Osteoblast (primary cell): ENCODE results near the gene COL4A6. TPM values are rescaled to one million over a fixed set of nuclear protein-coding genes. Genes with fewer than 3 reads are reported as not detected.

Experiments
- DNase-seq: peaks from one replicate; pipeline ENCODE4 v3.0.0; 2011; ENCODE audit warnings: low spot score, mixed read lengths; ENCODE audit not compliant: insufficient read length; ENCODE audit errors: missing footprints
- H2AFZ ChIP-seq: 2 replicates; pipeline ENCODE4 v1.6.0; 2011; ENCODE audit warnings: mild to moderate bottlenecking, low read length
- H3K27ac ChIP-seq: 2 replicates; pipeline ENCODE4 v1.5.1; 2011; ENCODE audit warnings: mild to moderate bottlenecking, low read depth, low read length, moderate library complexity
- H3K27me3 ChIP-seq: 2 replicates; pipeline ENCODE4 v1.6.0; 2012; ENCODE audit warnings: mild to moderate bottlenecking, control low read depth, inconsistent platforms, low read length, moderate library complexity; ENCODE audit not compliant: insufficient read depth
- H3K36me3 ChIP-seq: 2 replicates; pipeline ENCODE4 v1.5.1; 2011; ENCODE audit warnings: mild to moderate bottlenecking, low read length, control low read depth, moderate library complexity; ENCODE audit not compliant: insufficient read depth
- H3K4me1 ChIP-seq: 2 replicates; pipeline ENCODE4 v1.5.1; 2011; ENCODE audit warnings: mild to moderate bottlenecking, low read length, control low read depth, moderate library complexity; ENCODE audit not compliant: insufficient read depth
- H3K4me2 ChIP-seq: 2 replicates; pipeline ENCODE4 v1.6.0; 2011; ENCODE audit warnings: mild to moderate bottlenecking, low read length; ENCODE audit not compliant: insufficient read depth
- H3K4me3 ChIP-seq: fragments of 200-600 bp; sonication (generic); 3 replicates; pipeline ENCODE4 v1.5.1; 2012; ENCODE audit warnings: mild to moderate bottlenecking, low read length, inconsistent platforms; ENCODE audit not compliant: insufficient read depth
- H3K79me2 ChIP-seq: 2 replicates; pipeline ENCODE4 v1.6.0; 2012; ENCODE audit warnings: mild to moderate bottlenecking, low read length, control low read depth, inconsistent platforms; ENCODE audit not compliant: insufficient read depth
- H3K9me3 ChIP-seq: 2 replicates; pipeline ENCODE4 v1.5.1; 2011; ENCODE audit warnings: low read depth, low read length, control low read depth
- H4K20me1 ChIP-seq: 2 replicates; pipeline ENCODE4 v1.6.0; 2012; ENCODE audit warnings: mild to moderate bottlenecking, low read length, control low read depth; ENCODE audit not compliant: insufficient read depth
- CTCF ChIP-seq: IDR thresholded peaks from 2 replicates; pipeline ENCODE4 v1.5.1; 2011; ENCODE audit warnings: mild to moderate bottlenecking, low read depth, low read length, moderate library complexity; ENCODE audit errors: extremely low read depth
- total RNA-seq: library from RNA; depleted of rRNA; stranded (reverse); fragments of >200 nt; gene quantifications from 2 replicates; pipeline ENCODE4 v1.2.3, GENCODE V29; 2012

The COL4A6 gene
- total RNA-seq, 1 donor, result not detected

GRCh38 chrX:108157628-108158027, 280.6 kb downstream of the COL4A6 start:
- no peaks in the 10 kb centered on the region for H3K4me1 ChIP-seq
- no peaks in the 10 kb centered on the region for H3K79me2 ChIP-seq
- no peak overlapping the region for H3K27ac ChIP-seq
- DNase-seq, result no peak
- no peak overlapping the region for H3K4me3 ChIP-seq
- no peaks in the 10 kb centered on the region for H3K9me3 ChIP-seq
- no peak for TF ChIP-seq CTCF
- H3K4me2 ChIP-seq, result no peak overlapping the region
- H2AFZ ChIP-seq, result no peak overlapping the region
- peaks cover 20% of the 10 kb centered on the region for H3K27me3 ChIP-seq
- no peaks in the 10 kb centered on the region for H4K20me1 ChIP-seq
- H3K36me3 ChIP-seq, result no peaks in the 10 kb centered on the region

GRCh38 chrX:108156934-108157466, 281.2 kb downstream of the COL4A6 start:
- no peak for DNase-seq
- H3K9me3 ChIP-seq, result no peaks in the 10 kb centered on the region
- TF ChIP-seq CTCF, result no peak

DNA sequence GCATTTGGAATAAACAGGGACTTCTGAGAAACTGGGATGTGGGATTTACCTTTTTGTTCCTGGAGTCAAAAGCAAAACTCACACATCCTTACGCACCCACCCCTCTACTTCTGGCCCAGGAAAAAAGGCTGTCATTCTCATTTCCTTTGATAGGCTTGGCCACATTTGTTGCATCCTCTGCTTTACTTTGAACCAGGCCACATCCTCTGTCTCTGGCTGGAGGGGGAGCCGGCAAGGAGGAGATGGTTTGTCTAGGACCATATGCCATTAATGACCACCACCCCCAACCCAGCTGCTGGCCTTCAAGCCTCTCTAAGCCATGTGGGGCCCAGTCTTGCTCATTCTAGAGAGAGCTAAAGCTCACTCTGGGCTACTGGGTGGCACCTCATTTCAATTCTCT, 282.1 kb downstream of the COL4A6 start:
- Histone ChIP-seq H4K20me1 (no peaks in the 10 kb centered on the region), H3K27ac (no peak overlapping the region), H3K4me3 (no peak overlapping the region), H3K9me3 (no peaks in the 10 kb centered on the region), H3K4me2 (no peak overlapping the region), H3K4me1 (no peaks in the 10 kb centered on the region), H2AFZ (no peak overlapping the region), H3K27me3 (peaks cover 22% of the 10 kb centered on the region), H3K79me2 (no peaks in the 10 kb centered on the region), H3K36me3 (no peaks in the 10 kb centered on the region)
- no peak for DNase-seq
- TF ChIP-seq CTCF, result no peak

More at GRCh38 chrX:108156934-108157466, 281.2 kb downstream of the COL4A6 start:
- Histone ChIP-seq H3K4me2 (no peak overlapping the region), H3K4me1 (no peaks in the 10 kb centered on the region), H3K4me3 (no peak overlapping the region), H3K27me3 (peaks cover 20% of the 10 kb centered on the region), H2AFZ (no peak overlapping the region), H4K20me1 (no peaks in the 10 kb centered on the region), H3K36me3 (no peaks in the 10 kb centered on the region), H3K79me2 (no peaks in the 10 kb centered on the region), H3K27ac (no peak overlapping the region)

DNA sequence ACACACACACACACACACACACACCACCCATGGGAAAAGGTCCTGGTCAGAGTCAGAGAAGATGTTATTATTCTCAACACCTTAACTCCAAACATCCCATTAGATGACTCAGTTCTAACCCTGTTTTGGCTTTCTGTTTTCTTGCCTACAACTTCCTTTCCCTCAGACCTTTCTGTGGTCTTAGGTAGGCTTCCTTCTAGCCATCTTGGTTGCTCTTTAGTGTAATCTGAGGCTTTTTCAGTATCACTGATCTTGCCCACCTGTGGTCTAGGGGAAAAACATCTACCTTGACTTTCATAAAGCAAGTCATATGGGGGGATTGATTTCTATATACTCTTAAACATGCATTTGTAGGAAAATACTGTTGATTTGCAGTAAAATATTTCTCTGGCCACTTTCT, 289.7 kb downstream of the COL4A6 start:
- Histone ChIP-seq H3K27ac (no peak overlapping the region), H3K79me2 (no peaks in the 10 kb centered on the region), H3K4me1 (no peaks in the 10 kb centered on the region), H3K27me3 (peaks cover 5% of the 10 kb centered on the region), H3K4me3 (no peak overlapping the region), H4K20me1 (no peaks in the 10 kb centered on the region), H3K4me2 (no peak overlapping the region), H2AFZ (no peak overlapping the region), H3K36me3 (no peaks in the 10 kb centered on the region), H3K9me3 (no peaks in the 10 kb centered on the region)
- DNase-seq, result no peak
- TF ChIP-seq CTCF, result no peak
